K562 (cell line): Measurements from ENCODE around the gene SETDB1. TPM values are rescaled to one million over a fixed set of nuclear protein-coding genes. Genes with fewer than 3 reads are reported as not detected.
A peak's percentile ranks its signal among the peaks of the same experiment; 100 is the strongest.

Experiments used
- IRF2 ChIP-seq: sonication (generic); formaldehyde crosslinking; IDR thresholded peaks from 2 replicates; pipeline ENCODE4 v1.8.1; 2022; ENCODE audit warnings: mild to moderate bottlenecking, missing genetic modification reagents
- KAT7 ChIP-seq: sonication (generic); formaldehyde crosslinking; IDR thresholded peaks from 2 replicates; pipeline ENCODE4 v1.8.0; 2022; ENCODE audit warnings: missing genetic modification reagents, mild to moderate bottlenecking, borderline replicate concordance
- MNT ChIP-seq, 2 experiments: fragments of 450-650 bp; conservative IDR thresholded peaks; 2 replicates each; pipeline ENCODE4 v1.6.1; 2017; ENCODE audit warnings: mild to moderate bottlenecking in 2 of 2, moderate library complexity in 2 of 2
- PRDM10 ChIP-seq: fragments of 450-650 bp; IDR thresholded peaks from 2 replicates; pipeline ENCODE4 v1.6.1; 2018; ENCODE audit not compliant: partially characterized antibody
- RB1 ChIP-seq: fragments of 450-650 bp; IDR thresholded peaks from 2 replicates; pipeline ENCODE4 v1.6.1; 2017; ENCODE audit warnings: low read depth, mild to moderate bottlenecking
- USF2 ChIP-seq: sonication (generic); formaldehyde crosslinking; IDR thresholded peaks from 2 replicates; pipeline ENCODE4 v1.5.0; 2020; ENCODE audit warnings: missing genetic modification reagents
- ZBTB11 ChIP-seq, 3 experiments: fragments of 200-800 bp in 1 of 3; fragments of 250-450 bp in 1 of 3; fragments of 450-650 bp in 1 of 3; sonication (Bioruptor Pico) in 1 of 3; sonication (Bioruptor generic) in 1 of 3; formaldehyde crosslinking in 1 of 3; IDR thresholded peaks; 2 replicates each; pipeline versions ENCODE4 v1.6.1 to v1.8.0; 2016 to 2022; ENCODE audit warnings: mild to moderate bottlenecking in 2 of 3, missing genetic modification characterization in 2 of 3, missing compliant biosample characterization in 1 of 3, moderate library complexity in 1 of 3
- ZFX ChIP-seq: sonication (generic); formaldehyde crosslinking; IDR thresholded peaks from 2 replicates; pipeline ENCODE4 v1.8.0; 2022; ENCODE audit warnings: mild to moderate bottlenecking, missing genetic modification reagents, moderate library complexity
- polyA plus RNA-seq, 8 experiments: library from polyadenylated mRNA; depleted of rRNA in 4 of 8; stranded (reverse) in 5 of 8; unstranded in 3 of 8; fragments of >200 nt; fragmentation: Nextera tagmentation in 2 of 8; fragmentation: Illumina TruSeq in 1 of 8; extraction: Ambion mirVana in 2 of 8; extraction: Trizol in 1 of 8; gene quantifications; 2 replicates each; pipeline versions ENCODE4 v1.2.1 to v1.2.3, GENCODE V29; 2011 to 2014; ENCODE audit warnings: inconsistent platforms in 1 of 8, missing spikeins in 1 of 8
- total RNA-seq, 7 experiments: library from RNA; depleted of rRNA in 6 of 7; stranded (reverse); fragments of >200 nt in 6 of 7; fragmentation: Illumina TruSeq in 2 of 7; extraction: Trizol in 2 of 7; gene quantifications; 2 replicates each; pipeline versions ENCODE4 v1.2.1 to v1.2.3, GENCODE V29; 2011 to 2021; ENCODE audit warnings: low replicate concordance in 1 of 7
- TF ChIP-seq, protein P1 (sequence below): fragments of 250-450 bp; sonication (Bioruptor Pico); IDR thresholded peaks from 2 replicates; pipeline ENCODE4 v1.4.0; 2020

The SETDB1 gene
- total and polyA plus RNA-seq, 9 of the 15 experiments (the other 6 are each of a cell fraction or from before 2014, with no cell fraction given): 21.5 to 64.4 (median 42.0) TPM

- TF ChIP-seq, protein P1, sequence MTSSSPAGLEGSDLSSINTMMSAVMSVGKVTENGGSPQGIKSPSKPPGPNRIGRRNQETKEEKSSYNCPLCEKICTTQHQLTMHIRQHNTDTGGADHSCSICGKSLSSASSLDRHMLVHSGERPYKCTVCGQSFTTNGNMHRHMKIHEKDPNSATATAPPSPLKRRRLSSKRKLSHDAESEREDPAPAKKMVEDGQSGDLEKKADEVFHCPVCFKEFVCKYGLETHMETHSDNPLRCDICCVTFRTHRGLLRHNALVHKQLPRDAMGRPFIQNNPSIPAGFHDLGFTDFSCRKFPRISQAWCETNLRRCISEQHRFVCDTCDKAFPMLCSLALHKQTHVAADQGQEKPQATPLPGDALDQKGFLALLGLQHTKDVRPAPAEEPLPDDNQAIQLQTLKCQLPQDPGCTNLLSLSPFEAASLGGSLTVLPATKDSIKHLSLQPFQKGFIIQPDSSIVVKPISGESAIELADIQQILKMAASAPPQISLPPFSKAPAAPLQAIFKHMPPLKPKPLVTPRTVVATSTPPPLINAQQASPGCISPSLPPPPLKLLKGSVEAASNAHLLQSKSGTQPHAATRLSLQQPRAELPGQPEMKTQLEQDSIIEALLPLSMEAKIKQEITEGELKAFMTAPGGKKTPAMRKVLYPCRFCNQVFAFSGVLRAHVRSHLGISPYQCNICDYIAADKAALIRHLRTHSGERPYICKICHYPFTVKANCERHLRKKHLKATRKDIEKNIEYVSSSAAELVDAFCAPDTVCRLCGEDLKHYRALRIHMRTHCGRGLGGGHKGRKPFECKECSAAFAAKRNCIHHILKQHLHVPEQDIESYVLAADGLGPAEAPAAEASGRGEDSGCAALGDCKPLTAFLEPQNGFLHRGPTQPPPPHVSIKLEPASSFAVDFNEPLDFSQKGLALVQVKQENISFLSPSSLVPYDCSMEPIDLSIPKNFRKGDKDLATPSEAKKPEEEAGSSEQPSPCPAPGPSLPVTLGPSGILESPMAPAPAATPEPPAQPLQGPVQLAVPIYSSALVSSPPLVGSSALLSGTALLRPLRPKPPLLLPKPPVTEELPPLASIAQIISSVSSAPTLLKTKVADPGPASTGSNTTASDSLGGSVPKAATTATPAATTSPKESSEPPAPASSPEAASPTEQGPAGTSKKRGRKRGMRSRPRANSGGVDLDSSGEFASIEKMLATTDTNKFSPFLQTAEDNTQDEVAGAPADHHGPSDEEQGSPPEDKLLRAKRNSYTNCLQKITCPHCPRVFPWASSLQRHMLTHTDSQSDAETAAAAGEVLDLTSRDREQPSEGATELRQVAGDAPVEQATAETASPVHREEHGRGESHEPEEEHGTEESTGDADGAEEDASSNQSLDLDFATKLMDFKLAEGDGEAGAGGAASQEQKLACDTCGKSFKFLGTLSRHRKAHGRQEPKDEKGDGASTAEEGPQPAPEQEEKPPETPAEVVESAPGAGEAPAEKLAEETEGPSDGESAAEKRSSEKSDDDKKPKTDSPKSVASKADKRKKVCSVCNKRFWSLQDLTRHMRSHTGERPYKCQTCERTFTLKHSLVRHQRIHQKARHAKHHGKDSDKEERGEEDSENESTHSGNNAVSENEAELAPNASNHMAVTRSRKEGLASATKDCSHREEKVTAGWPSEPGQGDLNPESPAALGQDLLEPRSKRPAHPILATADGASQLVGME (CRISPR knock-in tag): 0 out of 2 replicates have a peak, but pooled peaks have one; percentile 58
- TF ChIP-seq RB1 (peak; percentile 70; the same call in 1 of the 2 replicates), ZFX (no peak; the same call in 1 of the 2 replicates), USF2 (CRISPR knock-in tag) (peak; percentile 74), MNT (conservative IDR thresholded peaks at IDR 0.05) (peak; percentile 75 to 86), IRF2 (CRISPR knock-in tag) (no peak), ZBTB11 (CRISPR knock-in tag; IDR thresholded peaks at IDR 0.05) (peak; percentile 66 to 96 (median 85)), PRDM10 (peak; percentile 64), KAT7 (CRISPR knock-in tag) (no peak)
These were observed at the start of gene SETDB1 (continued) for GRCh38 chr1:150926097-150926741.
